Renal cortex interstitium (tissue), 11 donors: Measurements from ENCODE around the gene FLT3LG. TPM values are rescaled to one million over a fixed set of nuclear protein-coding genes. Genes with fewer than 3 reads are reported as not detected.

Experiments used
- DNase-seq, 11 donors: peaks; one replicate each; pipeline ENCODE4 v3.0.0-alpha.2; 2013; ENCODE audit warnings: low read depth in 9 of 11, low spot score in 4 of 11; ENCODE audit errors: extremely low read depth in 1 of 11
- polyA plus RNA-seq, 3 donors: library from polyadenylated mRNA; unstranded; fragments of 120-200 nt; gene quantifications; one replicate each; pipeline ENCODE4 v1.2.1, GENCODE V29; 2013; ENCODE audit not compliant: insufficient read length in 3 of 3

FLT3LG gene
- polyA plus RNA-seq, 3 donors, result 2.5 to 4.4 (median 3.2) TPM

DNA sequence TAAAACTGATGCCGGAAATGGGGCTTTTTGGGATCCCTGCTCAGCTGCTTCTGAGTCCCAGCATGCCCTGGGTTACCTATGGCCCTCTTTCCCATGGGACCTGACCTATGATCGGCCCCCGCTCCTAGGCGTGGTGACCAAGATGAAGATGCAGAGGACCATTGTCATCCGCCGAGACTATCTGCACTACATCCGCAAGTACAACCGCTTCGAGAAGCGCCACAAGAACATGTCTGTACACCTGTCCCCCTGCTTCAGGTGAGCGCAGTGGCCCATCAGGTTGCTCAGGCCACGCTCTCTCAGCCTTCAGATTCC lies 23.7 kb downstream of the FLT3LG start:
- DNase-seq, result no peak

GRCh38 chr19:49498475-49498874 lies 24.5 kb downstream of the FLT3LG start:
- no peak for DNase-seq

DNA sequence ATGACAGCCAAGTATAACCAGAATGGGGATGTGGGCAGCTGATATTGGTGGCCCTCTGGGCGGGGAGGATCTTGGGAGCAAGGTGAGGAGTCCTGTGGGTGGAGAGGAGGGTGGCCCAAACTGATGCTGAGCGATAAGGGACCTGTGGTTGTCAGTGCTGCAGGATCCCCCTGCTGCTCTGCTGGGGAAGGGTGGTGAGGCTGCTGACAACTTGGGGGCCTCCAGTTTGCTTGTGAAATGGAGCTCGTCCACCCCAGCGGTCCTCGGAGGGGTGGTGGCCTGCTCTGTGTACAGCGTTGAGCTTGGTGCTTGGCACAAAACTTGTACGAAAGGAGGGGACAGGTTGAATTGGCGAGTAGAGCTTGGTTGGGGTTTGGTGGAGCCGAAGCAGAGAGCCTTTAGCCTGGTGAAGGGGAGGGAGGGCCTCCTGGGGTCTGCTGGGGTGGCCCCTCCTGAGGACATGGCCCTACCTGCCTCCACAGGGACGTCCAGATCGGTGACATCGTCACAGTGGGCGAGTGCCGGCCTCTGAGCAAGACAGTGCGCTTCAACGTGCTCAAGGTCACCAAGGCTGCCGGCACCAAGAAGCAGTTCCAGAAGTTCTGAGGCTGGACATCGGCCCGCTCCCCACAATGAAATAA lies 25.1 kb downstream of the FLT3LG start:
- no peak for DNase-seq

- DNase-seq, result peak in 5 of 11 donors; percentile 51 to 73 (median 64)
Measured at GRCh38 chr19:49502866-49503581, 29.0 kb downstream of the FLT3LG start.

DNA sequence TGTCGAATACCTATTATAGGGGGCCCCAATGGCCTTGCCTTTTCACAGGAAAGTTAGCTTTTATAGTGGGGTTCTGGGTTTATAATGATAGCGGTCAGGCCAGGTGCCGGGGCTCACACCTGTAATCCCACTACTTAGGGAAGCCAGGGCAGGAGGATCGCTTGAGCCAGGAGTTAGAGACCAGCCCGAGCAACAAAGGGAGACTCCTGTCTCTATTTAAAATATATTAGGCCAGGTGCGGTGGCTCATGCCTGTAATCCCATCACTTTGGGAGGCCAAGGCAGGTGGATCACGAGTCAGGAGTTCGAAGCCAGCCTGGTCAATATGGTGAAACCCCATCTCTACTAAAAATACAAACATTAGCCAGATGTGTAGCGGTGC lies 29.6 kb downstream of the FLT3LG start:
- no peak for DNase-seq

- DNase-seq, result no peak
Measured at GRCh38 chr19:49506575-49507105, 32.6 kb downstream of the FLT3LG start.

DNA sequence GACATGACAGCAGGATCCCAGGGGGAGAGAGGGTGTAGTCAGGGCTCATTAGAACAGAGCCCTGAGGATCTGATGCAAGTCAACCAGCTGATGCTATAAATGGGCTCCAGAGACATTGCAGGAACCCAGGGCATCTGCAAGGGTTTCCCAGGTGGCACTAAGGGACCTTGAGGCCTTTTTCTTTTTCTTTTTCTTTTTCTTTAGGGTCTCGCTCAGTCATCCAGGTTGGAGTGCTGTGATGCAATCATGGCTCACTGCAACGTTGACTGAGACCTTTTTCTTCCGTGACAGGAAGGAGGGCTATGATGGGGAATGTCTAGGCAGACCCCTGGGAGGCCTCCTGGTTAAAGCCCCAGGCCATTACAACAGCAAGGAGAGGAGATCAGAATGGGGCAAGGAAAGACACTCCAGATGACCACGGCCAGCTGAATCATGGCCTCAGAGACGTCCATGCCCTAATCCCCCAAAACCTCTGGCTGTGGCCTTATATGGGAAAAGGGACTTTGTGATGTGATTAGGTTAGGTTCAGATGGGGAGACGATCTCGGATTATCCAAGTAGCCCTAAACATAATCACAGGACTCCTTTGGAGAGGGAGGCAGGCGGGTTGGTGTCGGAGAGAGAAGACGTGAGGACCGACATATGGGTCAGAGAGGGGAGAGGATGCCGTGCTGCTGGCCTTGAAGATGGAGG lies 33.9 kb downstream of the FLT3LG start:
- DNase-seq, result no peak

- peak in 6 of 11 donors; percentile 56 to 71 (median 63) for DNase-seq
Measured at GRCh38 chr19:49512970-49513745, 39.1 kb downstream of the FLT3LG start.

- DNase-seq, result no peak
Measured at GRCh38 chr19:49513746-49514118, 39.7 kb downstream of the FLT3LG start.

- DNase-seq, result no peak
Measured at GRCh38 chr19:49514151-49514550, 40.1 kb downstream of the FLT3LG start.

- DNase-seq, result no peak
Measured at GRCh38 chr19:49515767-49516166, 41.8 kb downstream of the FLT3LG start.

GRCh38 chr19:49518033-49518432 lies 44.0 kb downstream of the FLT3LG start:
- DNase-seq, result no peak

GRCh38 chr19:49520705-49521319 lies 46.8 kb downstream of the FLT3LG start:
- no peak for DNase-seq

DNA sequence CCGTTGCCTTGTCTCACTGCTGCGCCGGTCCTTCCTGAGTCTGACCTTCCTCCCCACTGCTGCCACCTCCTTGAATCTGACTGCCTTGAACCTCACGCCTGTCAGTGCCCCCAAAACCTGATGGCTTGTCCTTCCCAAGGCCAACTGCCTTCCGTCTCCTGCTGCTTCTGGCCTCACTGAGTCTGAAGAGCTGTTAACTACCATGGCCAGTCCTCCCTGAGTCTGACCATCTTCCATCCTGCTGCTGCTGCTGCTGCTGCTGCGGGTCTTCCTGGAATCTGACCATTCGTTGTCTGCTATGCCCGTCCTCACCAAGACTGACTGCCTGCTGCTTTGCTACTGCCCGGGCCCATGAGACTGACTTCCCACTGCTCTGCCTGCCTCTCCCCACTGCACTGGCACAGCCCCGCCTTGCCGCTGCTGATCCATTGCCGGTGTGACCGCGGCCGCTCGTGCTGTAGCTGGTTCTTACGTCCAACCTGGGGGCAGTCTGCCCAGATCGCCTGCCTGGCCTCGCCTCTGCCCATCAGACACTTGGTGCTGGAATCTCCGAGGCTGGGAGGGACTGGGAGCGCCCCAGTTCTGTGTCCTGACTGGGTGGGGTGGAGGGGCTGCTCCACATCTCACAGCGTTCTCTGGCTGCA lies 50.9 kb downstream of the FLT3LG start:
- no peak for DNase-seq

- DNase-seq, result no peak
Measured at GRCh38 chr19:49528211-49528771, 54.3 kb downstream of the FLT3LG start.

DNA sequence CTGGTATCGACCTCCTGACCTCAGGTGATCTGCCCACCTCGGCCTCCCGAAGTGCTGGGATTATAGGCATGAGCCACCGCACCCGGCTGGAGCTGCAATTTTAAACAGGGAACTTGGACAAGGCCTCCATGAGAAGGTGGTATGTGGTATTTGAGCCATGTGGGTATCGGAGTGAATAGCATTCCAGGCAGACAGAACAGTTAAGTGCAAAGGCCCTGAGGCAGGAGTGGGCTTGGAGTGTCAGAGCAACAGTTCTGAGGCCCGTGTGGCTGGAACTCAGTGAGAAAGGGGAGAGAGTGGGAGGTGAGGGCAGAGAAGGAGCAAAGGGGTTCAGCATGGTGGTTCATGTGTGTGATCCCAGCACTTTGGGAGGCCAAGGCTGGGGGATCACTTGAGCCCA lies 56.7 kb downstream of the FLT3LG start:
- DNase-seq, result no peak

GRCh38 chr19:49533551-49534488 lies 59.8 kb downstream of the FLT3LG start:
- peak in 6 of 11 donors; percentile 42 to 70 (median 62) for DNase-seq
